Measurements from ENCODE around the gene FAM209B.
"Not testable (repeated sequence)": the region's sequence is repeated elsewhere in the genome, so short reads cannot be mapped to it uniquely, and the experiment has no call there.

FAM209B gene

GRCh38 chr20:56532946-56533345 is at the start of gene FAM209B:
FAM209B (plus strand) TSS chr20:56533246; CDS start chr20:56533342, 96 bp downstream.
- not testable (repeated sequence) for DNase-seq (ENCODE audit: low spot score)

GRCh38 chr20:56483970-56484369 is 49.1 kb upstream of the FAM209B start:
- no peak for DNase-seq (ENCODE audit: low spot score)

- no peak for DNase-seq (ENCODE audit: low spot score)
These were observed 45.8 kb upstream of the FAM209B start for GRCh38 chr20:56487216-56487615.

GRCh38 chr20:56488566-56488965 is 44.5 kb upstream of the FAM209B start:
- DNase-seq (ENCODE audit: low spot score), result no peak

- DNase-seq (ENCODE audit: low spot score), result no peak
These were observed 31.9 kb upstream of the FAM209B start for GRCh38 chr20:56501116-56501515.

GRCh38 chr20:56503916-56504315 is 29.1 kb upstream of the FAM209B start:
- no peak for DNase-seq (ENCODE audit: low spot score)

- DNase-seq (ENCODE audit: low spot score), result no peak
These were observed 28.6 kb upstream of the FAM209B start for GRCh38 chr20:56504373-56505005.

- DNase-seq (ENCODE audit: low spot score), result no peak
These were observed 26.9 kb upstream of the FAM209B start for GRCh38 chr20:56506103-56506502.

GRCh38 chr20:56511926-56512325 is 21.1 kb upstream of the FAM209B start:
- DNase-seq (ENCODE audit: low spot score), result no peak

- DNase-seq (ENCODE audit: low spot score), result no peak
These were observed 19.6 kb upstream of the FAM209B start for GRCh38 chr20:56513161-56514150.

GRCh38 chr20:56516631-56517030 is 16.4 kb upstream of the FAM209B start:
- no peak for DNase-seq (ENCODE audit: low spot score)

GRCh38 chr20:56517211-56517610 is 15.8 kb upstream of the FAM209B start:
- no peak for DNase-seq (ENCODE audit: low spot score)

- DNase-seq (ENCODE audit: low spot score), result no peak
These were observed 15.4 kb upstream of the FAM209B start for GRCh38 chr20:56517641-56518040.

GRCh38 chr20:56518126-56518525 is 14.9 kb upstream of the FAM209B start:
- DNase-seq (ENCODE audit: low spot score), result no peak

GRCh38 chr20:56518721-56519398 is 14.2 kb upstream of the FAM209B start:
- no peak for DNase-seq (ENCODE audit: low spot score)

- DNase-seq (ENCODE audit: low spot score), result no peak
These were observed 13.5 kb upstream of the FAM209B start for GRCh38 chr20:56519551-56519950.

GRCh38 chr20:56520180-56520579 is 12.9 kb upstream of the FAM209B start:
- no peak for DNase-seq (ENCODE audit: low spot score)

GRCh38 chr20:56520746-56521354 is 12.2 kb upstream of the FAM209B start:
- not testable (repeated sequence) for DNase-seq (ENCODE audit: low spot score)

GRCh38 chr20:56522311-56522710 is 10.7 kb upstream of the FAM209B start:
- DNase-seq (ENCODE audit: low spot score), result no peak

- not testable (repeated sequence) for DNase-seq (ENCODE audit: low spot score)
These were observed 8.6 kb upstream of the FAM209B start, which contains the start of gene FAM209A for GRCh38 chr20:56524444-56524843. FAM209A (plus strand) TSS chr20:56524744; CDS start chr20:56524809, 65 bp downstream.

- DNase-seq (ENCODE audit: low spot score), result no peak
These were observed 5.5 kb upstream of the FAM209B start for GRCh38 chr20:56527521-56527920.

- no peak for DNase-seq (ENCODE audit: low spot score)
These were observed 5.0 kb downstream of the FAM209B start for GRCh38 chr20:56537997-56538396.

All from LoVo (cell line).